Omental fat pad (tissue), 4 donors: Measurements from ENCODE around the gene NSUN4. TPM values are rescaled to one million over a fixed set of nuclear protein-coding genes. Genes with fewer than 3 reads are reported as not detected.

Source experiments
- ATAC-seq: fragments of 150-250 bp; one replicate; pipeline ENCODE4 v1.9.1; 2016; ENCODE audit warnings: mild to moderate bottlenecking, moderate library complexity; ENCODE audit not compliant: low FRiP score
- DNase-seq: peaks from one replicate; pipeline ENCODE4 v3.0.0-alpha.2; 2019; ENCODE audit warnings: low spot score
- CTCF ChIP-seq, 3 donors: fragments of 450-650 bp; IDR thresholded peaks; one replicate each; pipeline ENCODE4 v1.5.1; 2016 to 2017; ENCODE audit warnings: antibody characterized with exemption in 3 of 3, mild to moderate bottlenecking in 3 of 3, moderate library complexity in 2 of 3
- total RNA-seq, 4 donors: library from RNA; depleted of rRNA; stranded (reverse); fragments of >200 nt; gene quantifications; one replicate each; pipeline ENCODE4 v1.1.0, GENCODE V29; 2016

Gene NSUN4
- total RNA-seq, 4 donors from 2014 or later: 19.5 to 26.3 (median 22.2) TPM

DNA sequence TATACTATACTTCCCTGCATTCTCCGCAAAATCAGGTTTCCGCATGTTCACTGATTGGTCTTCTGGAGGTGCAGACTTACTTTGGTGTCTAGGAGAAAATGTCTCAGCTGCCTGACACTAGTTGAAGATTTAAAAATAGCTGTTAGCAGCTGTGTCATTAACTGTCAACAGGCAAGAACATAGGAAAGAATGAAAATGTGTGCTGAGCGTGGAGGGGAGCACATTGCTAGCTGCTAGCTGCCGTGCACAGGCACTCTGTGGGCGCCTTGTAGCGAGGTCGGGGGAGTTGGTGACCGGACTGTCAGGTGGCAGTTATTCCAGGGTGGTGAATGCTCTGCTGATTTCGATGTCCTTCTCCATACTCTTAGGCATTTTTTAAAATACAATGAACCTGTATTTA, 58.7 kb downstream of the NSUN4 start:
- no peak for TF ChIP-seq CTCF (IDR thresholded peaks at IDR 0.05)
- no peak for DNase-seq
- ATAC-seq: no peak

DNA sequence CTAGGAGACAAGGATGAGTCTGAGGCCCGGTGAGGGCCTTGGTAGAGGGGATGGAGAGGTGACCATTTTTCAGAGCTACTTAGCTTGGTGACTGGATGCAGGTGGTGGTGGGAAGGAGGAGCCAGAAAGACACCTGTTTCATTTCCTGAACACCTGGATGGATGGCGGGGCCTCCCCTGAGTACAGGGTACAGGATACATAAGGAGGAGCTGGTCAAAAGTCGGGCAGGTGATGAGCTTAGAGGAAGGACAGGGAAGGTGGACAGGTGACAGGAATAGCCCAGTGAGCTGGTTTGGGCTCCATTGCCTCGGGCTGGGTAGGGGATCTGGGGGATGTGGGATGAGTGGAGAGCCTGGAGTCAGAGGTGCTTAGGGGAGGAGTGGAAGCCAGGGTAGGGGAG, 59.8 kb downstream of the NSUN4 start:
- no peak for TF ChIP-seq CTCF (IDR thresholded peaks at IDR 0.05)
- no peak for ATAC-seq
- DNase-seq: no peak

GRCh38 chr1:46401154-46401913, 60.7 kb downstream of the NSUN4 start:
- DNase-seq: no peak
- ATAC-seq: peak; percentile 4
- TF ChIP-seq CTCF (IDR thresholded peaks at IDR 0.05): no peak

- DNase-seq (no peak), ATAC-seq (peak; percentile 77)
- no peak for TF ChIP-seq CTCF (IDR thresholded peaks at IDR 0.05)
These were observed 61.5 kb downstream of the NSUN4 start for GRCh38 chr1:46401964-46402626.

- DNase-seq: no peak
- TF ChIP-seq CTCF (IDR thresholded peaks at IDR 0.05): no peak
- no peak for ATAC-seq
These were observed 63.3 kb downstream of the NSUN4 start for GRCh38 chr1:46403916-46404315.

DNA sequence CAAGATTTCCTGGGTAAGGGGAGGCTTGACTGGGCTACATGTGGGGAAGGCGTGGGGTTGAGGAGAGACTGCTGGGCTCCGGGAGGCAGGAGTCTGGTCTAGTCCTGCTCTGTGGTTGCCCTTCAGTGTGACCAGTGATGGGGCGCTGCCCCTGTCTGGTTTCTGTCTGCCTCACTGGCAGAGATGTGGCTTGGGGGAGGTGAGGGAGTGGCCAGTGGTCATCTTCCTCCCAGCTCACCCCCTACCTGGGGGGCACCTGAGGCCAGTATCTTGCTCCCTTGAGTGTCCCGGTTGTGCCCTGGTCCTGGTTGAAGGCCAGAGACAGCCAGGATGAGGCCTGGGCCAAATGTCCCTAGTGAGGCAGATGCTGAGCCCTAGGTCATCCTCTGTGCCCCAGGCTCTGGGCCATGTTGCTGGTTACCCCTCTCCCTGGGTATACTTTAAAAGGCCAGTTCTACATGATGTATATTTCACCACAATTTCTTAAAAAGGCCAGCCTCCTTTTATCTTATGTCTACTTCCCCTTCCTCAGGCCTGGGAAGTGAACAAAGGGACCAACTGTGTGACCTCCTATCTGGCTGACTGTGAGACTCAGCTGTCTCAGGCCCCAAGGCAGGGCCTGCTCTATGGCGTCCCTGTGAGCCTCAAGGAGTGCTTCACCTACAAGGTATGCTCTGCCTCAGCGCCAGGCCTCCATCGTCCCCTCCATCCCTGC, 64.0 kb downstream of the NSUN4 start:
- ATAC-seq (no peak), DNase-seq (no peak)
- no peak for TF ChIP-seq CTCF (IDR thresholded peaks at IDR 0.05)
